ENCODE data around the gene COL24A1.

COL24A1 gene

GRCh38 chr1:85708829-85709227, 447.7 kb downstream of the COL24A1 start:
- Histone ChIP-seq H3K9me3 (ENCODE audit: insufficient read depth, low read length, severe bottlenecking) (peaks cover 6% of the 10 kb centered on the region), H4K20me1 (ENCODE audit: insufficient read depth, low read length) (no peaks in the 10 kb centered on the region), H2AFZ (ENCODE audit: low read depth, low read length) (peak overlapping the region; percentile 80), H3K27me3 (ENCODE audit: insufficient read depth, low read length, poor library complexity) (no peaks in the 10 kb centered on the region), H3K9ac (ENCODE audit: low read depth, low read length) (peak overlapping the region; percentile 63), H3K4me2 (ENCODE audit: insufficient read depth, low read length) (peak overlapping the region; percentile 72), H3K79me2 (ENCODE audit: insufficient read depth, low read length) (peaks cover 43% of the 10 kb centered on the region), H3K27ac (ENCODE audit: low read length) (peak overlapping the region; percentile 87), H3K4me3 (ENCODE audit: low read depth in 1 of 2, low read length in 2 of 2) (peak overlapping the region; percentile 43 to 69; a peak in 3 of 4 replicates), H3K4me1 (ENCODE audit: insufficient read depth, low read length) (peaks cover 38% of the 10 kb centered on the region), H3K36me3 (ENCODE audit: insufficient read depth, low read length) (peaks cover 23% of the 10 kb centered on the region)
- DNase-seq (no peak), ATAC-seq (ENCODE audit: insufficient read depth, low read depth) (no peak)
- no peak for TF ChIP-seq EZH2 (IDR thresholded peaks at IDR 0.05; ENCODE audit: borderline replicate concordance, low read depth, low read length, severe bottlenecking)
- no peak for TF ChIP-seq CTCF (IDR thresholded peaks at IDR 0.05; ENCODE audit: borderline replicate concordance, extremely low read depth, low read length, poor library complexity, severe bottlenecking)

GRCh38 chr1:85707990-85708828, 448.4 kb downstream of the COL24A1 start, which contains the start of gene ZNHIT6:
ZNHIT6 (minus strand) TSS chr1:85708433; CDS start chr1:85708284, 149 bp downstream.
- Histone ChIP-seq H3K79me2 (ENCODE audit: insufficient read depth, low read length) (peaks cover 49% of the 10 kb centered on the region), H3K4me1 (ENCODE audit: insufficient read depth, low read length) (peaks cover 45% of the 10 kb centered on the region), H3K36me3 (ENCODE audit: insufficient read depth, low read length) (peaks cover 29% of the 10 kb centered on the region), H3K27me3 (ENCODE audit: insufficient read depth, low read length, poor library complexity) (no peaks in the 10 kb centered on the region), H2AFZ (ENCODE audit: low read depth, low read length) (peak within 1 kb of the TSS; percentile 80), H4K20me1 (ENCODE audit: insufficient read depth, low read length) (no peaks in the 10 kb centered on the region), H3K4me2 (ENCODE audit: insufficient read depth, low read length) (peak within 1 kb of the TSS; percentile 72), H3K4me3 (ENCODE audit: low read depth in 1 of 2, low read length in 2 of 2) (peak within 1 kb of the TSS; percentile 43 to 69), H3K9me3 (ENCODE audit: insufficient read depth, low read length, severe bottlenecking) (no peaks in the 10 kb centered on the region), H3K27ac (ENCODE audit: low read length) (peak within 1 kb of the TSS; percentile 87), H3K9ac (ENCODE audit: low read depth, low read length) (peak within 1 kb of the TSS; percentile 63)
- TF ChIP-seq EZH2 (IDR thresholded peaks at IDR 0.05; ENCODE audit: borderline replicate concordance, low read depth, low read length, severe bottlenecking) = no peak
- TF ChIP-seq CTCF (IDR thresholded peaks at IDR 0.05; ENCODE audit: borderline replicate concordance, extremely low read depth, low read length, poor library complexity, severe bottlenecking) = peak; percentile 61
- ATAC-seq (ENCODE audit: insufficient read depth, low read depth) (peak; percentile 94), DNase-seq (peak; percentile 93)

GRCh38 chr1:85707267-85707989, 449.1 kb downstream of the COL24A1 start:
- no peaks in the 10 kb centered on the region for H3K9me3 ChIP-seq (ENCODE audit: insufficient read depth, low read length, severe bottlenecking)
- H2AFZ ChIP-seq (ENCODE audit: low read depth, low read length) = peak overlapping the region; percentile 80
- H3K4me1 ChIP-seq (ENCODE audit: insufficient read depth, low read length) = peaks cover 47% of the 10 kb centered on the region
- H3K27me3 ChIP-seq (ENCODE audit: insufficient read depth, low read length, poor library complexity) = no peaks in the 10 kb centered on the region
- peak overlapping the region; percentile 72 for H3K4me2 ChIP-seq (ENCODE audit: insufficient read depth, low read length)
- peak overlapping the region; percentile 63 for H3K9ac ChIP-seq (ENCODE audit: low read depth, low read length)
- ATAC-seq (ENCODE audit: insufficient read depth, low read depth) (peak; percentile 2; the same call in 1 of the 3 replicates), DNase-seq (no peak)
- TF ChIP-seq CTCF (IDR thresholded peaks at IDR 0.05; ENCODE audit: borderline replicate concordance, extremely low read depth, low read length, poor library complexity, severe bottlenecking) (no peak), EZH2 (IDR thresholded peaks at IDR 0.05; ENCODE audit: borderline replicate concordance, low read depth, low read length, severe bottlenecking) (no peak)
- H4K20me1 ChIP-seq (ENCODE audit: insufficient read depth, low read length) = no peaks in the 10 kb centered on the region
- H3K79me2 ChIP-seq (ENCODE audit: insufficient read depth, low read length) = peaks cover 56% of the 10 kb centered on the region
- peak overlapping the region; percentile 87 for H3K27ac ChIP-seq (ENCODE audit: low read length)
- peak overlapping the region; percentile 43 to 69 for H3K4me3 ChIP-seq (ENCODE audit: low read depth in 1 of 2, low read length in 2 of 2)
- peaks cover 37% of the 10 kb centered on the region for H3K36me3 ChIP-seq (ENCODE audit: insufficient read depth, low read length)
